DND-41 (cell line): Measurements from ENCODE around the gene CREBZF.

Source experiments
- EZH2 ChIP-seq: IDR thresholded peaks from 3 replicates; pipeline ENCODE4 v1.6.1; 2012; ENCODE audit warnings: borderline replicate concordance, low read depth, mild to moderate bottlenecking, moderate library complexity, low read length, inconsistent platforms; ENCODE audit not compliant: severe bottlenecking
- TF ChIP-seq, protein P1 (sequence below): IDR thresholded peaks from 2 replicates; pipeline ENCODE4 v1.5.1; 2012; ENCODE audit warnings: borderline replicate concordance, low read length, moderate library complexity, mild to moderate bottlenecking; ENCODE audit not compliant: poor library complexity, severe bottlenecking; ENCODE audit errors: extremely low read depth

DNA sequence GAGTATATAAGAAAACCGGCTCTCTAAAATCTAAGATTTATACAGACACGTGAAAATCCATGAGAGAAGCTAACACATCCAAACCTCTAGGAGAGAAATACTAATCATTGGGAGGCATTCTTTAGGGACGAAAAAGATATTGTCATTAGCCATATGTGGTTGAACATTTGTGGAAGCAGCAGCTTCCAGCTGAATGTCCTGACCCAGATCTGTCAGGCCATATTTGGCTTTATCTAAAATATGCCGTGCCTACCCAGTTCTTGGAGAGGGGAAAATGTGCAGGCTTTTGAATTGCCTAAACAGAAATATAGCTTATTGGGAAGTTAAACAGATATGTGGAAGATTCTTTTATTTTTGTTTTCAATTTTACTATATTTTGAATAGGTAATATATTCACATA lies 14.6 kb upstream of the CREBZF start:
- TF ChIP-seq, protein P1, sequence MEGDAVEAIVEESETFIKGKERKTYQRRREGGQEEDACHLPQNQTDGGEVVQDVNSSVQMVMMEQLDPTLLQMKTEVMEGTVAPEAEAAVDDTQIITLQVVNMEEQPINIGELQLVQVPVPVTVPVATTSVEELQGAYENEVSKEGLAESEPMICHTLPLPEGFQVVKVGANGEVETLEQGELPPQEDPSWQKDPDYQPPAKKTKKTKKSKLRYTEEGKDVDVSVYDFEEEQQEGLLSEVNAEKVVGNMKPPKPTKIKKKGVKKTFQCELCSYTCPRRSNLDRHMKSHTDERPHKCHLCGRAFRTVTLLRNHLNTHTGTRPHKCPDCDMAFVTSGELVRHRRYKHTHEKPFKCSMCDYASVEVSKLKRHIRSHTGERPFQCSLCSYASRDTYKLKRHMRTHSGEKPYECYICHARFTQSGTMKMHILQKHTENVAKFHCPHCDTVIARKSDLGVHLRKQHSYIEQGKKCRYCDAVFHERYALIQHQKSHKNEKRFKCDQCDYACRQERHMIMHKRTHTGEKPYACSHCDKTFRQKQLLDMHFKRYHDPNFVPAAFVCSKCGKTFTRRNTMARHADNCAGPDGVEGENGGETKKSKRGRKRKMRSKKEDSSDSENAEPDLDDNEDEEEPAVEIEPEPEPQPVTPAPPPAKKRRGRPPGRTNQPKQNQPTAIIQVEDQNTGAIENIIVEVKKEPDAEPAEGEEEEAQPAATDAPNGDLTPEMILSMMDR, result no peak
- TF ChIP-seq EZH2, result no peak
